ENCODE data around the gene FTO.

FTO gene

DNA sequence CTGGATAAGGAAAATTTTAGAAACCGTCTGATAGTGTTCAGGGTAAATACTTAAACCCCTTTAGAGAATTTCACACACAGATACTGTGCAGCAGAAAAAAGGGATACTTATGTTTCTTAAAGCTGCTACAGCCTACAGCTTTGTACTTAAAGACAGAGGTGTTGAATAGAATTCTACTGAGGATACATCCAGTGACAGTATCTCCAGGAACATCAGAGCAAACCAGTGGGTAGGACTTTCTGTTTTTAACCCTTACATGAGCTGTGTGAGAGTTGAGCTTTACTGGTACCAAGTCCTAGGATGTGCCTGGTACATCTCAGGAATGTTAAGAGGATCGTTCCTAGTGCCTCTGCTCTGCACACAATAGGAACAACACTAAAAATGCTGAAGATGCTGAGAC lies 191.5 kb downstream of the FTO start:
- no peak overlapping the region for H3K9ac ChIP-seq
- no peak overlapping the region for H3K4me3 ChIP-seq (ENCODE audit: low read depth, low read length)
- H3K27me3 ChIP-seq (ENCODE audit: control insufficient read depth, insufficient read depth, low read length): no peaks in the 10 kb centered on the region
- no peaks in the 10 kb centered on the region for H3K36me3 ChIP-seq (ENCODE audit: control insufficient read depth, insufficient read depth, low read length)
- no peak overlapping the region for H3K4me2 ChIP-seq (ENCODE audit: low read length)
- TF ChIP-seq, protein P1, sequence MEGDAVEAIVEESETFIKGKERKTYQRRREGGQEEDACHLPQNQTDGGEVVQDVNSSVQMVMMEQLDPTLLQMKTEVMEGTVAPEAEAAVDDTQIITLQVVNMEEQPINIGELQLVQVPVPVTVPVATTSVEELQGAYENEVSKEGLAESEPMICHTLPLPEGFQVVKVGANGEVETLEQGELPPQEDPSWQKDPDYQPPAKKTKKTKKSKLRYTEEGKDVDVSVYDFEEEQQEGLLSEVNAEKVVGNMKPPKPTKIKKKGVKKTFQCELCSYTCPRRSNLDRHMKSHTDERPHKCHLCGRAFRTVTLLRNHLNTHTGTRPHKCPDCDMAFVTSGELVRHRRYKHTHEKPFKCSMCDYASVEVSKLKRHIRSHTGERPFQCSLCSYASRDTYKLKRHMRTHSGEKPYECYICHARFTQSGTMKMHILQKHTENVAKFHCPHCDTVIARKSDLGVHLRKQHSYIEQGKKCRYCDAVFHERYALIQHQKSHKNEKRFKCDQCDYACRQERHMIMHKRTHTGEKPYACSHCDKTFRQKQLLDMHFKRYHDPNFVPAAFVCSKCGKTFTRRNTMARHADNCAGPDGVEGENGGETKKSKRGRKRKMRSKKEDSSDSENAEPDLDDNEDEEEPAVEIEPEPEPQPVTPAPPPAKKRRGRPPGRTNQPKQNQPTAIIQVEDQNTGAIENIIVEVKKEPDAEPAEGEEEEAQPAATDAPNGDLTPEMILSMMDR (IDR thresholded peaks at IDR 0.05): no peak
- H3K9me3 ChIP-seq (ENCODE audit: control insufficient read depth, low read length): no peaks in the 10 kb centered on the region
- H3K79me2 ChIP-seq: no peaks in the 10 kb centered on the region
- H3K4me1 ChIP-seq: peaks cover 3% of the 10 kb centered on the region
- no peak overlapping the region for H2AFZ ChIP-seq
- H3K27ac ChIP-seq: no peak overlapping the region

DNA sequence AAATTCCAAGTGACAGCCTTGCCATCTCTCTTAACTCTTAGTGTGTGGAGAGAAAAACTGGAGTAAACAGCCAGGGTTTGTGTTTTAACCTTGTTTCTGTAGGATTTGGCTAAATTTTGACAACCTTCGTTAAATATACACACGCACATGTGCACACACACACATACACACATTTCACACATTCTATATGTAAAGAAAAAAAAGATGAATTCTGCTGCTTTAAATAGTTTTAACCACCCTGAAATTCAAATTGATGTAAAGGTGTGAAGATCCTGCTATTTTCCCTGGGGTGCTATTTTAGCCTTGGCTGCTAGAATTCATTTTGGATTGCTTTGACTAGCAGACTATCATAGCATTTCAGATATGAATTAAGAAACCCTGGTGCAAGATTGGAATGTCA lies 191.9 kb downstream of the FTO start:
- no peak overlapping the region for H3K9ac ChIP-seq
- TF ChIP-seq, protein P1 (IDR thresholded peaks at IDR 0.05): no peak
- peaks cover 3% of the 10 kb centered on the region for H3K4me1 ChIP-seq
- no peaks in the 10 kb centered on the region for H3K79me2 ChIP-seq
- H3K4me3 ChIP-seq (ENCODE audit: low read depth, low read length): no peak overlapping the region
- no peak overlapping the region for H3K27ac ChIP-seq
- no peak overlapping the region for H2AFZ ChIP-seq
- no peaks in the 10 kb centered on the region for H3K36me3 ChIP-seq (ENCODE audit: control insufficient read depth, insufficient read depth, low read length)
- H3K4me2 ChIP-seq (ENCODE audit: low read length): no peak overlapping the region
- no peaks in the 10 kb centered on the region for H3K27me3 ChIP-seq (ENCODE audit: control insufficient read depth, insufficient read depth, low read length)
- no peaks in the 10 kb centered on the region for H3K9me3 ChIP-seq (ENCODE audit: control insufficient read depth, low read length)

DNA sequence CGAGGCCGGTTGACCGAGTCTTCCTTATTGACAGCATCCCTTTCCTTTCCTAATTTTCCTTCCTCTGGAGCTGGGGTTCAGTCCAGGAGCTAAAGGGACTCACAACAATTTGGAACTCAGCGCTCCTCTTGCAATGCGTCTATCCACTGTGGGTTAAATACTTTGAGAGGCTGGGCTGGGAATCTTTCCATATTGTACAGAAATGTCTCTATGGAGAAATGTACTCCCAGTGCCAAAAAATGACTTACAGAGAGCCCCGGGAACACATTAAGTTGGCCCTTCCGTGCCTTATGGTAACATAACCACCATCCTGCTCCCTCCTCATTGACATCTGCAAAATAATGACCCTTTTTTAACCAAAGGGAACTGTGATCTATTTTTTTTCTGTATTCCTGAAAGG lies 192.8 kb downstream of the FTO start:
- Histone ChIP-seq H3K9me3 (ENCODE audit: control insufficient read depth, low read length) (no peaks in the 10 kb centered on the region), H3K79me2 (peaks cover 3% of the 10 kb centered on the region), H3K4me1 (peaks cover 2% of the 10 kb centered on the region), H3K4me3 (ENCODE audit: low read depth, low read length) (no peak overlapping the region), H2AFZ (no peak overlapping the region), H3K27ac (no peak overlapping the region), H3K36me3 (ENCODE audit: control insufficient read depth, insufficient read depth, low read length) (no peaks in the 10 kb centered on the region), H3K27me3 (ENCODE audit: control insufficient read depth, insufficient read depth, low read length) (no peaks in the 10 kb centered on the region), H3K4me2 (ENCODE audit: low read length) (no peak overlapping the region), H3K9ac (no peak overlapping the region)
- TF ChIP-seq, protein P1 (IDR thresholded peaks at IDR 0.05): no peak

DNA sequence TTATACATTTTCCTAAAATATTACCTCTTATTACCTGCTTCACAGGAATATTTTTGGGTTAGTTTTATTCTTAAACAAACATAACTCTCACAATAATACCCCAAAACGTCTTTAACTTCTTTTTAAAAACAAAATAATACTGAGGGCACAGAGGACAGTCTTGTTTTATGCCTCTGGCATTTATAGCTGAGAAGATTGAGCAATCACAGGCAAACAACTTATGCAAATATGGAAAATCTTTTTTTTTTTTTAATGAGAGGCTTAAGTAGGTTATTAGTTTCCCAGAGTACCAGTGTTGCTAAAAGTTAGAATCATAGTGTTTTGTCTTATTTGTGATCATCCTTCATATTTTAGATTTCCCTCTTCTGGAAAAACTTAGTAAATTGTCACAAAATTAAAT lies 195.0 kb downstream of the FTO start:
- no peaks in the 10 kb centered on the region for H3K27me3 ChIP-seq (ENCODE audit: control insufficient read depth, insufficient read depth, low read length)
- no peak overlapping the region for H2AFZ ChIP-seq
- H3K9ac ChIP-seq: no peak overlapping the region
- no peaks in the 10 kb centered on the region for H3K4me1 ChIP-seq
- no peak overlapping the region for H3K4me2 ChIP-seq (ENCODE audit: low read length)
- no peak overlapping the region for H3K4me3 ChIP-seq (ENCODE audit: low read depth, low read length)
- no peaks in the 10 kb centered on the region for H3K36me3 ChIP-seq (ENCODE audit: control insufficient read depth, insufficient read depth, low read length)
- TF ChIP-seq, protein P1 (IDR thresholded peaks at IDR 0.05): no peak
- no peak overlapping the region for H3K27ac ChIP-seq
- peaks cover 12% of the 10 kb centered on the region for H3K79me2 ChIP-seq
- H3K9me3 ChIP-seq (ENCODE audit: control insufficient read depth, low read length): no peaks in the 10 kb centered on the region

DNA sequence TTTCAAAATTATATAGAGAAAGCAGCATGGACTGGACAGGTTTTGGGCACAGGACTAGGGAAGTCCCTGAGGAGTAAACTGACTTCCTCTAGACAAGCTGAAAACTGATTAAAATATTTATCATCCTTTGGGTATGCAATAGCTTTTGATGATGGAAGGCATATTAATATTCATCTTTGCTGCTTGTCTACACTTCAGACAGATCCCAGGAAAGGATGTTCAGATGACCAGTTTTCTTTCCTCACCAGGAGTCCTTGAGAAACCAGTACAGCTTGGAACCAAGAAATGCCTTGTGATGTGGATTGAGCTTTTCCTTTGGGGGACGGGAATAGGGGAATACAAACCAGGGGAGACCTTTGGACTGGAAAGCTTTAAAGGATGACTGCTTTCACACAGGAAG lies 195.5 kb downstream of the FTO start:
- Histone ChIP-seq H2AFZ (no peak overlapping the region), H3K4me3 (ENCODE audit: low read depth, low read length) (no peak overlapping the region), H3K27ac (no peak overlapping the region), H3K4me2 (ENCODE audit: low read length) (no peak overlapping the region), H3K36me3 (ENCODE audit: control insufficient read depth, insufficient read depth, low read length) (no peaks in the 10 kb centered on the region), H3K9me3 (ENCODE audit: control insufficient read depth, low read length) (no peaks in the 10 kb centered on the region), H3K27me3 (ENCODE audit: control insufficient read depth, insufficient read depth, low read length) (no peaks in the 10 kb centered on the region), H3K79me2 (peaks cover 12% of the 10 kb centered on the region), H3K4me1 (no peaks in the 10 kb centered on the region), H3K9ac (no peak overlapping the region)
- TF ChIP-seq, protein P1 (IDR thresholded peaks at IDR 0.05): no peak

Measured in parathyroid adenoma (tissue), 2 donors.